IMR-90 (cell line): ENCODE results near the gene CLIC1. TPM values are rescaled to one million over a fixed set of nuclear protein-coding genes. Genes with fewer than 3 reads are reported as not detected.

Experiments
- ATAC-seq: fragments of 200-7000 bp; cut with Tn5 transposase; 2 replicates; pipeline ENCODE4 v1.9.1; 2020; ENCODE audit warnings: low read depth, mild to moderate bottlenecking, moderate library complexity
- BruUV-seq: library from RNA; stranded (reverse); fragments of 400-500 nt; replicated peaks from 2 replicates; lab custom pipeline; 2021; lab: Mats Ljungman, UMichigan
- CTCF ChIA-PET: fragments of 300-600 bp; formaldehyde crosslinking; extraction: SDS; loops from one replicate; lab custom pipeline; 2021; ENCODE audit warnings: antibody characterized with exemption; lab: Yijun Ruan, JAX
- POLR2A ChIA-PET: fragments of 300-600 bp; sonication (Branson Sonifier 250); formaldehyde crosslinking; loops from one replicate; lab custom pipeline; 2022; ENCODE audit warnings: antibody characterized with exemption; ENCODE audit not compliant: unreplicated experiment; lab: Charles Lee
- DNase-seq: peaks from one replicate; pipeline ENCODE4 v3.0.0; 2013
- H2AFZ ChIP-seq: replicated peaks from 2 replicates; pipeline ENCODE3; 2013; ENCODE audit warnings: low read length, mild to moderate bottlenecking; ENCODE audit not compliant: poor library complexity
- H2AK5ac ChIP-seq: 2 replicates; pipeline ENCODE4 v1.6.1; 2013; ENCODE audit warnings: low read depth, low read length, inconsistent platforms
- H2AK9ac ChIP-seq: replicated peaks from 2 replicates; pipeline ENCODE3; 2013; ENCODE audit warnings: mild to moderate bottlenecking, low read depth, low read length, moderate library complexity; ENCODE audit not compliant: poor library complexity
- H2BK120ac ChIP-seq: 2 replicates; pipeline ENCODE4 v1.6.1; 2013; ENCODE audit warnings: low read depth, low read length, inconsistent platforms
- H2BK15ac ChIP-seq: 3 replicates; pipeline ENCODE4 v1.6.1; 2013; ENCODE audit warnings: low read depth, low read length, inconsistent platforms
- H2BK20ac ChIP-seq: 2 replicates; pipeline ENCODE4 v1.6.1; 2013; ENCODE audit warnings: low read depth, mild to moderate bottlenecking, inconsistent platforms, low read length, moderate library complexity
- H2BK5ac ChIP-seq: 2 replicates; pipeline ENCODE4 v1.6.1; 2013; ENCODE audit warnings: mild to moderate bottlenecking, low read depth, low read length, inconsistent platforms; ENCODE audit not compliant: poor library complexity, severe bottlenecking
- H3K14ac ChIP-seq: replicated peaks from 2 replicates; pipeline ENCODE4 v1.6.1; 2013; ENCODE audit warnings: low read depth, low read length, inconsistent platforms
- H3K18ac ChIP-seq: 2 replicates; pipeline ENCODE4 v1.6.1; 2013; ENCODE audit warnings: low read depth, low read length, control low read depth
- H3K23ac ChIP-seq: 2 replicates; pipeline ENCODE4 v1.6.1; 2013; ENCODE audit warnings: low read depth, low read length, inconsistent platforms
- H3K27ac ChIP-seq: 2 replicates; pipeline ENCODE4 v1.5.1; 2013; ENCODE audit warnings: mild to moderate bottlenecking, control low read depth, low read length; ENCODE audit not compliant: insufficient read depth
- H3K27me3 ChIP-seq: 2 replicates; pipeline ENCODE4 v1.6.1; 2013; ENCODE audit warnings: low read length; ENCODE audit not compliant: control insufficient read depth, insufficient read depth
- H3K36me3 ChIP-seq: 2 replicates; pipeline ENCODE4 v1.6.1; 2013; ENCODE audit warnings: low read length, mixed read lengths; ENCODE audit not compliant: control insufficient read depth, insufficient read depth
- H3K4ac ChIP-seq: 2 replicates; pipeline ENCODE4 v1.6.1; 2013; ENCODE audit warnings: low read depth, low read length, inconsistent platforms
- H3K4me1 ChIP-seq: 2 replicates; pipeline ENCODE4 v1.6.1; 2013; ENCODE audit warnings: low read length, mixed read lengths; ENCODE audit not compliant: control insufficient read depth, insufficient read depth
- H3K4me2 ChIP-seq: 2 replicates; pipeline ENCODE4 v1.6.1; 2013; ENCODE audit warnings: low read depth, mild to moderate bottlenecking, control low read depth, low read length, moderate library complexity
- H3K4me3 ChIP-seq: 2 replicates; pipeline ENCODE4 v1.5.1; 2013; ENCODE audit warnings: low read depth, mild to moderate bottlenecking, control low read depth, low read length, moderate library complexity; ENCODE audit not compliant: insufficient read depth
- H3K56ac ChIP-seq: 2 replicates; pipeline ENCODE4 v1.6.1; 2013; ENCODE audit warnings: low read length, inconsistent platforms; ENCODE audit not compliant: insufficient read depth; ENCODE audit errors: extremely low read depth
- H3K79me1 ChIP-seq, 2 experiments: 2 replicates each; pipeline ENCODE4 v1.6.1; 2013; ENCODE audit warnings: low read length in 2 of 2, inconsistent platforms in 1 of 2, low read depth in 1 of 2
- H3K9ac ChIP-seq: 2 replicates; pipeline ENCODE4 v1.6.1; 2013; ENCODE audit warnings: low read depth, low read length, control low read depth
- H3K9me1 ChIP-seq: 2 replicates; pipeline ENCODE4 v1.6.1; 2013; ENCODE audit warnings: low read length, inconsistent platforms; ENCODE audit not compliant: insufficient read depth
- H3K9me3 ChIP-seq: 2 replicates; pipeline ENCODE4 v1.6.1; 2013; ENCODE audit warnings: low read length; ENCODE audit not compliant: control insufficient read depth, insufficient read depth
- H4K20me1 ChIP-seq: 2 replicates; pipeline ENCODE4 v1.6.1; 2013; ENCODE audit warnings: low read length, inconsistent platforms; ENCODE audit not compliant: insufficient read depth
- H4K5ac ChIP-seq: 2 replicates; pipeline ENCODE4 v1.6.1; 2013; ENCODE audit warnings: mild to moderate bottlenecking, low read depth, low read length, control low read depth
- H4K8ac ChIP-seq, 2 experiments: 2 replicates each; pipeline ENCODE4 v1.6.1; 2013; ENCODE audit warnings: low read depth in 2 of 2, low read length in 2 of 2, control low read depth in 1 of 2, inconsistent platforms in 1 of 2
- H4K91ac ChIP-seq: 2 replicates; pipeline ENCODE4 v1.6.1; 2013; ENCODE audit warnings: low read depth, low read length, inconsistent platforms; ENCODE audit not compliant: insufficient read depth
- BHLHE40 ChIP-seq: fragments of 150-350 bp; IDR thresholded peaks from 2 replicates; pipeline ENCODE4 v1.6.1; 2016; ENCODE audit warnings: mild to moderate bottlenecking, low read depth, low read length
- CEBPB ChIP-seq: IDR thresholded peaks from 2 replicates; pipeline ENCODE4 v1.6.1; 2012; ENCODE audit warnings: low read depth, low read length, improper control_type of control experiment
- FOS ChIP-seq: fragments of 150-350 bp; IDR thresholded peaks from 2 replicates; pipeline ENCODE4 v1.6.1; 2016; ENCODE audit warnings: low read depth, low read length
- MAZ ChIP-seq: IDR thresholded peaks from 2 replicates; pipeline ENCODE4 v1.6.1; 2012; ENCODE audit warnings: low read depth, mild to moderate bottlenecking, low read length, improper control_type of control experiment, moderate library complexity, borderline replicate concordance
- NFE2L2 ChIP-seq: fragments of 150-350 bp; IDR thresholded peaks from 2 replicates; pipeline ENCODE4 v1.6.1; 2016; ENCODE audit warnings: low read depth, mild to moderate bottlenecking, low read length
- POLR2A ChIP-seq: IDR thresholded peaks from 2 replicates; pipeline ENCODE4 v1.6.1; 2012; ENCODE audit warnings: mild to moderate bottlenecking, low read depth, low read length
- RCOR1 ChIP-seq: IDR thresholded peaks from 2 replicates; pipeline ENCODE4 v1.6.1; 2012; ENCODE audit warnings: mild to moderate bottlenecking, low read length, improper control_type of control experiment; ENCODE audit not compliant: insufficient replicate concordance
- RFX5 ChIP-seq: IDR thresholded peaks from 2 replicates; pipeline ENCODE4 v1.8.0; 2012; ENCODE audit warnings: low read depth, mild to moderate bottlenecking, low read length, moderate library complexity
- WGBS, 2 experiments: methylation state at CpG; one replicate each; pipeline versions ENCODE4 v1.1.5 to v1.1.7; 2013; ENCODE audit warnings: missing lambda C conversion rate in 2 of 2; ENCODE audit not compliant: insufficient read length in 1 of 2; ENCODE audit errors: extremely low coverage in 2 of 2; 5-methylcytosine and 5-hydroxymethylcytosine counted together
- dilution Hi-C: fragments of 300-500 bp; cut with HindIII; formaldehyde crosslinking; loops from one replicate; pipeline ENCODE4 v1.14.3; 2018; ENCODE audit warnings: low sequenced_read_pairs; ENCODE audit not compliant: unreplicated experiment
- in situ Hi-C: fragments of 300-500 bp; cut with MboI; formaldehyde crosslinking; loops from 3 replicates; pipeline ENCODE4 v1.14.3; 2019; ENCODE audit warnings: low sequenced_read_pairs, inconsistent platforms, mixed read lengths
- intact Hi-C: fragments of 100-400 bp; cut with micrococcal nuclease; formaldehyde crosslinking; loops from 2 replicates; pipeline ENCODE4 v1.10.0; 2022
- polyA plus RNA-seq, 3 experiments: library from polyadenylated mRNA; depleted of rRNA; stranded (reverse); fragments of >200 nt; gene quantifications; 2 replicates each; pipeline ENCODE4 v1.2.3, GENCODE V29; 2012; ENCODE audit warnings: low replicate concordance in 1 of 3
- total RNA-seq: library from RNA; depleted of rRNA; stranded (reverse); fragments of >200 nt; gene quantifications from 2 replicates; pipeline ENCODE4 v1.2.3, GENCODE V29; 2012

The CLIC1 gene
- total and polyA plus RNA-seq, 2 of the 4 experiments (the other 2 are of a cell fraction): 706 to 1,185 TPM

- in situ Hi-C loops: loop anchor here (10.0 kb wide), 2 partner anchors 147 to 257 kb away; partner anchors contain the start of gene CFB
- no peak overlapping the region for H2AFZ ChIP-seq
- H2BK15ac ChIP-seq: no peak overlapping the region
- no peak for DNase-seq
- dilution Hi-C loops: no loop called here
- no peak overlapping the region for H4K91ac ChIP-seq
- no peak overlapping the region for H2BK20ac ChIP-seq
- no peak overlapping the region for H2AK9ac ChIP-seq
- H2AK5ac ChIP-seq: no peak overlapping the region
- H3K36me3 ChIP-seq: peaks cover 62% of the 10 kb centered on the region
- H3K56ac ChIP-seq: no peak overlapping the region
- peaks cover 3% of the 10 kb centered on the region; the same call in 1 of the 2 replicates for H3K4me1 ChIP-seq
- no peaks in the 10 kb centered on the region for H3K27me3 ChIP-seq
- H3K9ac ChIP-seq: no peak overlapping the region
- peaks cover 0 to 2% of the 10 kb centered on the region in 2 experiments; a peak in 1 of 4 replicates for H3K79me1 ChIP-seq
- 0 out of 2 replicates have a peak, but pooled peaks cover 5% of the 10 kb centered on the region for H3K9me1 ChIP-seq
- H3K23ac ChIP-seq: no peak overlapping the region
- no peak overlapping the region for H4K5ac ChIP-seq
- no CpG with 5 or more reads among the region's 14 CpGs for WGBS, 2 experiments
- H3K27ac ChIP-seq: no peak overlapping the region
- H3K4ac ChIP-seq: no peak overlapping the region
- H3K4me2 ChIP-seq: no peak overlapping the region
- TF ChIP-seq CEBPB (no peak), BHLHE40 (no peak), POLR2A (no peak), NFE2L2 (no peak), FOS (no peak), MAZ (no peak), RCOR1 (no peak), RFX5 (no peak)
- H4K20me1 ChIP-seq: no peaks in the 10 kb centered on the region
- H2BK120ac ChIP-seq: no peak overlapping the region
- no peak overlapping the region for H3K4me3 ChIP-seq
- H3K18ac ChIP-seq: no peak overlapping the region
- no peaks in the 10 kb centered on the region for H3K9me3 ChIP-seq
- no peak overlapping the region for H2BK5ac ChIP-seq
- no peak for ATAC-seq
- POLR2A ChIA-PET: no interaction called here
- CTCF ChIA-PET: no interaction called here
- no peak overlapping the region for H3K14ac ChIP-seq
- H4K8ac ChIP-seq: no peak overlapping the region
- no TSS peak for BruUV-seq
- intact Hi-C loops: no loop called here
Measured at GRCh38 chr6:31687860-31688693, 48.3 kb downstream of the CLIC1 start.
